MM.1S (cell line): ENCODE data around the gene TCOF1.

Experiments used
- DNase-seq: peaks from one replicate; pipeline ENCODE4 v3.0.0-alpha.2; 2015
- H2AFZ ChIP-seq: fragments of 300-600 bp; sonication (generic); 2 replicates; pipeline ENCODE4 v1.6.0; 2016; ENCODE audit warnings: antibody characterized with exemption, low read length
- H3F3A ChIP-seq: fragments of 300-600 bp; sonication (generic); 2 replicates; pipeline ENCODE4 v1.6.1; 2016; ENCODE audit warnings: mild to moderate bottlenecking, antibody characterized with exemption, low read length, moderate library complexity, mixed read lengths; ENCODE audit not compliant: insufficient read depth
- H3K27ac ChIP-seq: fragments of 300-600 bp; sonication (generic); 2 replicates; pipeline ENCODE4 v1.5.1; 2016; ENCODE audit warnings: mild to moderate bottlenecking, low read length
- H3K27me3 ChIP-seq: fragments of 300-600 bp; sonication (generic); replicated peaks from 2 replicates; pipeline ENCODE4 v1.6.0; 2016; ENCODE audit warnings: low read length; ENCODE audit not compliant: insufficient read depth
- H3K36me3 ChIP-seq: fragments of 300-600 bp; sonication (generic); replicated peaks from 2 replicates; pipeline ENCODE4 v1.6.1; 2016; ENCODE audit warnings: mild to moderate bottlenecking, low read length, mixed read lengths; ENCODE audit not compliant: insufficient read depth
- H3K4me1 ChIP-seq: fragments of 300-600 bp; sonication (generic); 2 replicates; pipeline ENCODE4 v1.6.1; 2016; ENCODE audit warnings: low read length, mixed read lengths
- H3K4me2 ChIP-seq: fragments of 300-600 bp; sonication (generic); 2 replicates; pipeline ENCODE4 v1.6.0; 2016; ENCODE audit warnings: low read depth, low read length
- H3K4me3 ChIP-seq: fragments of 300-600 bp; sonication (generic); 2 replicates; pipeline ENCODE4 v1.5.1; 2016; ENCODE audit warnings: low read length, mixed read lengths
- H3K79me2 ChIP-seq: fragments of 300-600 bp; sonication (generic); 2 replicates; pipeline ENCODE4 v1.6.1; 2016; ENCODE audit warnings: mixed run types, low read length, mixed read lengths
- H3K9ac ChIP-seq: fragments of 300-600 bp; sonication (generic); 2 replicates; pipeline ENCODE4 v1.6.1; 2016; ENCODE audit warnings: low read length, mixed read lengths
- H3K9me2 ChIP-seq: fragments of 300-600 bp; sonication (generic); replicated peaks from 2 replicates; pipeline ENCODE4 v1.6.1; 2016; ENCODE audit warnings: mild to moderate bottlenecking, low read length, mixed read lengths; ENCODE audit not compliant: insufficient read depth
- H3K9me3 ChIP-seq: fragments of 300-600 bp; sonication (generic); replicated peaks from 2 replicates; pipeline ENCODE4 v1.6.1; 2016; ENCODE audit warnings: mild to moderate bottlenecking, low read length, mixed read lengths; ENCODE audit not compliant: insufficient read depth
- H4K20me1 ChIP-seq: fragments of 300-600 bp; sonication (generic); 2 replicates; pipeline ENCODE4 v1.6.1; 2016; ENCODE audit warnings: mild to moderate bottlenecking, low read length, moderate library complexity, mixed read lengths; ENCODE audit not compliant: insufficient read depth
- EZH2 ChIP-seq: fragments of 300-600 bp; sonication (generic); optimal IDR thresholded peaks from 2 replicates; pipeline ENCODE3; 2017; ENCODE audit warnings: low read depth, mild to moderate bottlenecking, antibody characterized with exemption, low read length, mixed read lengths
- EZH2phosphoT487 ChIP-seq: fragments of 300-600 bp; sonication (generic); IDR thresholded peaks from 2 replicates; pipeline ENCODE4 v1.6.1; 2018; ENCODE audit warnings: antibody characterized with exemption, low read length
- TF ChIP-seq, protein P1 (sequence below): fragments of 300-600 bp; sonication (generic); IDR thresholded peaks from 2 replicates; pipeline ENCODE4 v1.5.1; 2016; ENCODE audit warnings: antibody characterized with exemption, low read length, mixed read lengths

The TCOF1 gene

DNA sequence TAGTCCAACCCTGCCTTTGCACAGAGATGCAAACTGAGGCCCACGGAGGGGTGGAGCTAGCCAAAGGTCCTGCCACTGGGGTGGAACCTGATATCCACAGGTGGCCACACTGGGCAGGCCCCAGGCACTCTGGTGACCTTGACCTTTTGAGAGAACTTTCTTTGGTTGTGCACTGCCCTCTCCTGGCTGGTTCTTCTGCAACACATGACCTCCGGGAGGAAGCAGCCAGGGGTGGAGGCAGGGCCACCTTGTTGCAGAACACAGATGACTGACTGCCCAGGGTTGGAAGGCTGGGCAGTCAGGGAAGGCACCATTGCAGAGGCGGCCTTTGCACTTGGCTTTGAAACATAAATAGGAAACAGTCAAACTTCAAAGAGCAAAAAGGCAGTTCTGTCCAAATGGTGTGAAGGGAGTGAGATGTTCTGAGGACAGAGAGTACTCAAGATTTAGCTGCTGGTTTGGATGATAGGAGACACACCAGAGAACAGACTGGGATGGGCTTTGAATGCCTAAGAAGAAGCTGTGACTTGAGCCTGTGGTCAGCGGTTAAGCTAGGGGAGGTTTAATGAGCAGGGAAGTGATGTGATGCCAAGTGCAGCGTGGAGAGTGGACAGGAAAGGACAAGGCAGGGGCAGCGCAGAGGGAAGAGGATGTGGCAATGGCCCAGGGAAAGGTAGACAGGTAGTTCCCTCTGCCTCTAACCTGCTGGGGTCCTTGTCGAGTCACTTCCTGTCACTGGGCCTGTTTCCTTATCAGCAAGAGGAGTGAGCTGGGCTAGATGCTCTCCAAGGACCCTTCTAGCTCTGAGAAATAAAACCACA, 6.8 kb upstream of the TCOF1 start:
- no peaks in the 10 kb centered on the region for H3K79me2 ChIP-seq
- H3K36me3 ChIP-seq = no peaks in the 10 kb centered on the region
- no peak overlapping the region for H3K27ac ChIP-seq
- peak; percentile 86 for DNase-seq
- H3K9me2 ChIP-seq = no peaks in the 10 kb centered on the region
- peaks cover 11% of the 10 kb centered on the region for H3K4me1 ChIP-seq
- H3K4me3 ChIP-seq = no peak overlapping the region
- TF ChIP-seq, protein P1, sequence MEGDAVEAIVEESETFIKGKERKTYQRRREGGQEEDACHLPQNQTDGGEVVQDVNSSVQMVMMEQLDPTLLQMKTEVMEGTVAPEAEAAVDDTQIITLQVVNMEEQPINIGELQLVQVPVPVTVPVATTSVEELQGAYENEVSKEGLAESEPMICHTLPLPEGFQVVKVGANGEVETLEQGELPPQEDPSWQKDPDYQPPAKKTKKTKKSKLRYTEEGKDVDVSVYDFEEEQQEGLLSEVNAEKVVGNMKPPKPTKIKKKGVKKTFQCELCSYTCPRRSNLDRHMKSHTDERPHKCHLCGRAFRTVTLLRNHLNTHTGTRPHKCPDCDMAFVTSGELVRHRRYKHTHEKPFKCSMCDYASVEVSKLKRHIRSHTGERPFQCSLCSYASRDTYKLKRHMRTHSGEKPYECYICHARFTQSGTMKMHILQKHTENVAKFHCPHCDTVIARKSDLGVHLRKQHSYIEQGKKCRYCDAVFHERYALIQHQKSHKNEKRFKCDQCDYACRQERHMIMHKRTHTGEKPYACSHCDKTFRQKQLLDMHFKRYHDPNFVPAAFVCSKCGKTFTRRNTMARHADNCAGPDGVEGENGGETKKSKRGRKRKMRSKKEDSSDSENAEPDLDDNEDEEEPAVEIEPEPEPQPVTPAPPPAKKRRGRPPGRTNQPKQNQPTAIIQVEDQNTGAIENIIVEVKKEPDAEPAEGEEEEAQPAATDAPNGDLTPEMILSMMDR = peak; percentile 91
- no peak for TF ChIP-seq EZH2
- no peaks in the 10 kb centered on the region for H3F3A ChIP-seq
- no peaks in the 10 kb centered on the region for H3K27me3 ChIP-seq
- no peak overlapping the region for H3K4me2 ChIP-seq
- no peaks in the 10 kb centered on the region for H4K20me1 ChIP-seq
- H3K9ac ChIP-seq = no peak overlapping the region
- 0 out of 2 replicates have a peak overlapping the region, but pooled peaks have one; percentile 2 for H2AFZ ChIP-seq
- H3K9me3 ChIP-seq = no peaks in the 10 kb centered on the region

DNA sequence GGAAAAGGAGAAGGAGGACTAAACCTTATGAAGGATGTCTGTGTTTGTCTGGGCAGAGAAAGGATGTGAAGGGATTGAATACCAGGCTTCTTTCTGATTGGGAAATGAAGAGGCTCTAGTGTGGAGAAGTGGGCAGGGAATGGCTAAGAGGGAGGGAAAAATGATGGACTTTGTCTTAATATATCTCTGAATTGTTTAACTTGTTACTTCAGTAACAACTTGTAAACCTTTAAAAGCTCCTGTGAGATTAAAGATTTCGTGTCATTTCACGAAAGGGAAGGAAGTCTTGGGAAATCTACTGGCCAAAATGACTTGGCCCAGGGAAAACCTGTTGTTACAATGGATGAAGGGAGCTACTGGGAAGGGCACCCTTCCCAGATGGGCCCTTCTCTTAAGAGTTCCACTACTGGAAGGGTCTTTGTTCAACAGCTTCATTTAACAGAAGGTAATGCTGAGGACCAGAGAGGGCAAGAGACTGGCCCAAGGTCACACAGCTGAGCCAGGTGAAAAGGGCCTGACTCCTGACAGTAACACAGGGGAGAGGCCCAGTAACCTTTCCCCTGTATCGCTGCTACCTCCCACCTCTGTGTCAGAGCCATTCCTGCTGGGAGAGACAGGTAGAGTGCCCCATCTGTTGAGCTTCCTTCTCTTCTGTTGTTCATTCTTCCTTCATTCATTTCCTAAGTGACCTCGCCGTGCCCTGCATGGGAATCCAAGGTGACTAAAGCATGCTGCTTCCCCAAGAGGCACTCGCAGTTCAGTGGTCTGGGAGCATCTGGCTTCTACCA, 5.1 kb upstream of the TCOF1 start:
- H3K4me1 ChIP-seq = peaks cover 11% of the 10 kb centered on the region
- H3K4me3 ChIP-seq = no peak overlapping the region
- no peak for DNase-seq
- TF ChIP-seq, protein P1 = no peak
- TF ChIP-seq EZH2 = no peak
- TF ChIP-seq EZH2phosphoT487 = no peak
- no peak overlapping the region for H3K9ac ChIP-seq
- H3K36me3 ChIP-seq = no peaks in the 10 kb centered on the region
- no peaks in the 10 kb centered on the region for H3F3A ChIP-seq
- no peaks in the 10 kb centered on the region for H3K79me2 ChIP-seq
- H3K9me3 ChIP-seq = no peaks in the 10 kb centered on the region
- H3K27ac ChIP-seq = no peak overlapping the region
- no peak overlapping the region for H2AFZ ChIP-seq
- H3K4me2 ChIP-seq = no peak overlapping the region
- H3K9me2 ChIP-seq = no peaks in the 10 kb centered on the region
- no peaks in the 10 kb centered on the region for H4K20me1 ChIP-seq
- no peaks in the 10 kb centered on the region for H3K27me3 ChIP-seq

DNA sequence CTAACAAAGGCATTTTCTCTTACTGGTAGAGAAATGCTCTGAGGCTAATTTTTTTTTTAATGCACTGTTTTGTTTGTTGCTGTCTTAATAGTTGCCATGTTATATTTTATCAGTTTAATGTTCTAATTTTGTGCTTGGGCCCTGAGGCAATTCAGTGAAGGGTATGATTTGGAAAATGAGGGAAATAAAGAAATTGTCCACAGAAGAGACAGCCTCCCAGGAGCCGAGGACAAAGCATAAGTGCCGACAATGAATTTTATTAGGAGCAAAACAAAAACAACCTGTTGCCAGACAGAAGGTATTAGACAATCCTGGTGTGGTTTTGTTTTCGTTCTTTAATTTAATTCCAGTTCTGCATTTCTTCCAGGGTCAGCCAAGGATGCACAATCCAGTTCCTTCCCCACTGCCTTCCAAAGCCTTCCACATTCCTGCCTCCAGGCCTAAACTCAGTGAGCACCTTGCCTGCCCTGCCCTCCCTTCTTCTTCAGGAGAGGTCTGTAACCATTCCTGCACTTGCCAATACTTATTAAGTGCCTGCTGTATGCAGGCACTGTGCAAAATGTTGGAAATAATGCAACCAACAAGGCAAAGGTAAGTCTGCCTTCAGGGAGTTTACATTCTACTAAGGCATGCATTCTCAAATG, 4.3 kb upstream of the TCOF1 start:
- Histone ChIP-seq H3K27ac (no peak overlapping the region), H2AFZ (no peak overlapping the region), H3F3A (no peaks in the 10 kb centered on the region), H3K4me3 (no peak overlapping the region), H3K9me2 (no peaks in the 10 kb centered on the region), H3K27me3 (no peaks in the 10 kb centered on the region), H3K9me3 (no peaks in the 10 kb centered on the region), H3K4me2 (no peak overlapping the region), H4K20me1 (no peaks in the 10 kb centered on the region), H3K9ac (no peak overlapping the region), H3K4me1 (peaks cover 11% of the 10 kb centered on the region), H3K36me3 (no peaks in the 10 kb centered on the region), H3K79me2 (peaks cover 7% of the 10 kb centered on the region)
- TF ChIP-seq, protein P1 = no peak
- no peak for DNase-seq
